ENCODE measurements around the gene STK26.
A peak's percentile ranks its signal among the peaks of the same experiment; 100 is the strongest.
"Not testable (repeated sequence)": the region's sequence is repeated elsewhere in the genome, so short reads cannot be mapped to it uniquely, and the experiment has no call there.

STK26 gene

DNA sequence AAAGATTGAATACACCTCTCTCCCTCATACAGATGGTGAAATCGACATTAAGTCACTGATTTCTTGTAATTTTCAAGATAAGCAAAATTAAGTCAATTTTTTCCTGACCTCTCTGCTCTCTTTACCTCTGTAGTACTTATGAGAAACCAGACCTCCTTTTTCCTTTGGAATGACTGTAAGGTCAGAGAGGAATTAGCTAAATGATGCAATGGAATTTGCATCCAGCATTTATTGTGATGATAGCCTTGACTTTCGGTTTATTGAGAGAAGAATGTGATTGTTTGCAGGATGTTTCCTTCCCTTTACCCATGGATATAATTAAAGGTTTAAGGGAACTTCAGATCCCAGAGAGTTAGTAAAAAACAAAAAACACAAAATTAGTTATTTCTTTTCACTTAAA, 22.4 kb downstream of the STK26 start:
- DNase-seq (ENCODE audit: low read depth) = no peak
- TF ChIP-seq, protein P1, sequence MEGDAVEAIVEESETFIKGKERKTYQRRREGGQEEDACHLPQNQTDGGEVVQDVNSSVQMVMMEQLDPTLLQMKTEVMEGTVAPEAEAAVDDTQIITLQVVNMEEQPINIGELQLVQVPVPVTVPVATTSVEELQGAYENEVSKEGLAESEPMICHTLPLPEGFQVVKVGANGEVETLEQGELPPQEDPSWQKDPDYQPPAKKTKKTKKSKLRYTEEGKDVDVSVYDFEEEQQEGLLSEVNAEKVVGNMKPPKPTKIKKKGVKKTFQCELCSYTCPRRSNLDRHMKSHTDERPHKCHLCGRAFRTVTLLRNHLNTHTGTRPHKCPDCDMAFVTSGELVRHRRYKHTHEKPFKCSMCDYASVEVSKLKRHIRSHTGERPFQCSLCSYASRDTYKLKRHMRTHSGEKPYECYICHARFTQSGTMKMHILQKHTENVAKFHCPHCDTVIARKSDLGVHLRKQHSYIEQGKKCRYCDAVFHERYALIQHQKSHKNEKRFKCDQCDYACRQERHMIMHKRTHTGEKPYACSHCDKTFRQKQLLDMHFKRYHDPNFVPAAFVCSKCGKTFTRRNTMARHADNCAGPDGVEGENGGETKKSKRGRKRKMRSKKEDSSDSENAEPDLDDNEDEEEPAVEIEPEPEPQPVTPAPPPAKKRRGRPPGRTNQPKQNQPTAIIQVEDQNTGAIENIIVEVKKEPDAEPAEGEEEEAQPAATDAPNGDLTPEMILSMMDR (IDR thresholded peaks at IDR 0.05; ENCODE audit: control insufficient read depth, extremely low read depth, insufficient read depth) = no peak
- H3K4me3 ChIP-seq (ENCODE audit: low read depth, low read length) = no peak overlapping the region

DNA sequence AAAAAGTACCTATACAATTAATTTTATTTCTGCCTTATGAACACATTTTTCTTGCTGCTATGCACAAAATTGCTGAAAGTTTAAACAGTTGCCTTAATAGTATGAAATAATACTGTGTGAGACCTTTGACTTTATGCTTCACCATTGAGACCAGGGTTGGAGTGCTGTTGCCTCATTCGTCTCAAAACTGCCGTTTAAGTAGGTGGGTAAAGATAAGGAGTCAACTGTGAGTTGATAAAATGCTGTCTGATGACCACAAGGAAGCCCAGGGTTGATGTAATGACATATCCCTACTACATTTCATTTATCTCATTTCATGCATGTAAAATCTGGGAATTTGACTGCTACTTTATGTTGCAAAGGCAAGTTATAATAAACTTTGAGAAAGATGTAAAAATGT, 23.4 kb downstream of the STK26 start:
- TF ChIP-seq, protein P1 (IDR thresholded peaks at IDR 0.05; ENCODE audit: control insufficient read depth, extremely low read depth, insufficient read depth) = no peak
- H3K4me3 ChIP-seq (ENCODE audit: low read depth, low read length) = no peak overlapping the region
- DNase-seq (ENCODE audit: low read depth) = no peak

DNA sequence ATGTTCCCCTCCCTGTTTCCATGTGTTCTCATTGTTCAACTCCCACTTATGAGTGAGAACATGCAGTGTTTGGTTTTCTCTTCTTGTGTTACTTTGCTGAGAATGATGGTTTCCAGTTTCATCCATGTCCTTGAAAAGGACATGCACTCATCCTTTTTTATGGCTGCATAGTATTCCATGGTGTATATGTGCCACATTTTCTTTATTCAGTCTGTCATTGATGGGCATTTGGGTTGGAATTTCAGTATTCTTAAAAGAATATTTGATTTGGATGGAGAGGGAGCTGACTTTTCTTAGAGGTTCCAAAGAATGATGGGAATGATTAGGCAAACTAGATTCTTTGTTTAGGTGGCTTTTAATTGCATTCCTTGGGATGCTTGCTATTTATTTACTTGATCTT, 28.7 kb downstream of the STK26 start:
- not testable (repeated sequence) for H3K4me3 ChIP-seq (ENCODE audit: low read depth, low read length); DNase-seq (ENCODE audit: low read depth)

DNA sequence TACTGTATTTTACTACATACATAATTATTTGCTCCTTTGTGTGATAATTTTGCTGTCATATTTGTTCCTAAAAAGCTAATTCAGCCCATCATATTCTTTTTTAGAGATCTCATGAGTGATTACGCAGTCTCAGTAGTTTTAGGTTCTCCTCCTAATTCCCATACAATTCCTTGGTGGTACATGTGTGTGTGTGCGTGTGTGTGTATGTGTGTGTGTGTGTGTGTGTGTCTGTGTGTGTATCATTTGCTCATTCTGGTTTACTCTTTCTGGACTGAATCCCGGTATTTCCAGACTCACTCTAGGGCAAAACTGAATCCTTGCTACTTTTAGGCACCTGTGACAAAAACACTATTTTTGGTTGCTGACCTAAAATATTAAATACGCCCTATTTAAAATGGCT, 34.9 kb downstream of the STK26 start:
- TF ChIP-seq, protein P1 (IDR thresholded peaks at IDR 0.05; ENCODE audit: control insufficient read depth, extremely low read depth, insufficient read depth) = no peak
- no peak overlapping the region for H3K4me3 ChIP-seq (ENCODE audit: low read depth, low read length)
- DNase-seq (ENCODE audit: low read depth) = no peak

DNA sequence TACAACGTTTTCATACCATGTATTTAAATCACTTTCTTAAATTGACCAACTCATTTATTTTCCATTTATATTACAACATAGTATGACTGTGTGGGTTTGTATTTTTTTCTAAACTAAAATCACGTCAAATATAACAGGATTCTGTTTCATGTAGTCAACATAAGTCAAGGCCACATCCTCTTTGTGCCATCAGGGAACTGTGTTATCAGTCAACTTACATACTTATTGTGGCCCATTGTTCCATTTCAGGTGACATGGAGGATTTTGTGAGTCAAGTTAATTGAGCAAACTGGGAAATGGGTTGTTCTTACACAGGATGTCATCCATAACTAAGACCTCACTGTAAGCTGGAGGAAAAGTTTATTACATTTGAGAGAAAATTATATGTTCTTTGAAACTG, 35.9 kb downstream of the STK26 start:
- TF ChIP-seq, protein P1 (IDR thresholded peaks at IDR 0.05; ENCODE audit: control insufficient read depth, extremely low read depth, insufficient read depth) = no peak
- no peak for DNase-seq (ENCODE audit: low read depth)
- no peak overlapping the region for H3K4me3 ChIP-seq (ENCODE audit: low read depth, low read length)

DNA sequence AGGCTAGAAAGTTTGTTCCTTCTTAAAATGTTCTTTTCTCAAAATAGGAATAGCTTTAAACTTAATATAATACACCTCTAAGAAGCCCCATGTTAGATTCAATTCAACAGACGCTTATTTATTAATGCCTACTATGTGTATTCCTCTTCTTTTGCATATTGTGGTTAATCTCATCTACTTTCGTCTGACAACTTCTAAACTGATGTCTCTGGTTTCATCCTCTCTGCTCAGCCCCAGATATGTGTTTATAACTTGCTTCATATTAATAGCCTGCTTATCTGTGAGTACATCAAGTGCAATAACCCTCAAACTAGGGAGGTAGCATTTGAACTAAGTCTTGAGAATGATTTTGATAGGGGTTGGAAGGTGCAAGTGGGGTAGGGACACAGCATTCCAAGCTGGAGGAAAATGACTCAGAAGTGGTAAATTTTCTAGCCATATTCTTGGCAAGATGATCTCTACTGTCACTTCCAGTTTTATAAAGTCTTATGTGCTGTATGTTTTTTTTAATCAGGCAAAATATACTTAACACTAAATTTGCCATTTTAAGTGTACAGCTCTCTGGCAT, 37.0 kb downstream of the STK26 start:
- TF ChIP-seq, protein P1 (IDR thresholded peaks at IDR 0.05; ENCODE audit: control insufficient read depth, extremely low read depth, insufficient read depth) = no peak
- peak; percentile 43 for DNase-seq (ENCODE audit: low read depth)
- no peak overlapping the region for H3K4me3 ChIP-seq (ENCODE audit: low read depth, low read length)

DNA sequence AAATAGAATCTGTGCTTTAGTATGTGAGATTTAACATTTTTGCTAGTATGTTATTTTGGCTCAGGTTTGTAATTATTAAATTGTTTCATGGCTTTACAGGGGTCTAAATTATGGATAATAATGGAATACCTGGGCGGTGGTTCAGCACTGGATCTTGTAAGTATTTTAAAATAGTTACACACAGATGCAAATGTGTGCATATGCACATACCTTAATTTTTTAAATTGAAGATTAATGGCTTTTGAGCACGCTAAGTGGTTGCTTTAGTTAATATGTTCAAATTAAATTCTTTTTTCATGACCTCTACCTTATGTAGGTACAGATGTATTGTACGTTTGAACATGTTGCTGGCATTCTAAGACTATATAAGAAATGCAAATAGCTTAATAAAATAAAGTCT, 40.2 kb downstream of the STK26 start:
- H3K4me3 ChIP-seq (ENCODE audit: low read depth, low read length) = no peak overlapping the region
- DNase-seq (ENCODE audit: low read depth) = no peak
- TF ChIP-seq, protein P1 (IDR thresholded peaks at IDR 0.05; ENCODE audit: control insufficient read depth, extremely low read depth, insufficient read depth) = no peak

All from LNCaP clone FGC (cell line).